HepG2 (cell line): Measurements from ENCODE around the gene GABBR2. TPM values are rescaled to one million over a fixed set of nuclear protein-coding genes. Genes with fewer than 3 reads are reported as not detected.

Experiments
- ATAC-seq: fragments of 200-7000 bp; cut with Tn5 transposase; 3 replicates; pipeline ENCODE4 v1.9.1; 2020; ENCODE audit warnings: mild to moderate bottlenecking, moderate library complexity
- BruUV-seq: library from RNA; stranded (reverse); fragments of 400-500 nt; replicated peaks from 2 replicates; lab custom pipeline; 2021; lab: Mats Ljungman, UMichigan
- CTCF ChIA-PET: fragments of 300-600 bp; formaldehyde crosslinking; extraction: SDS; loops from one replicate; lab custom pipeline; 2021; ENCODE audit warnings: low total read pairs, inconsistent platforms, low intra/inter-chr PET ratio; lab: Yijun Ruan, JAX
- POLR2A ChIA-PET: fragments of 350-600 bp; sonication (Branson Sonifier 250); formaldehyde crosslinking; loops from one replicate; lab custom pipeline; 2020; ENCODE audit warnings: antibody characterized with exemption, inconsistent platforms; lab: Yijun Ruan, JAX
- DNase-seq: peaks from one replicate; pipeline ENCODE4 v3.0.0-alpha.2; 2015; ENCODE audit warnings: low spot score
- FAIRE-seq: peaks from 3 replicates; lab custom pipeline; 2011; peaks lifted over from hg19 to GRCh38; lab: Jason Lieb, UNC
- H2AFZ ChIP-seq: one replicate; pipeline ENCODE4 v1.6.1; 2011; ENCODE audit warnings: low read length, inconsistent platforms
- H3K27ac ChIP-seq: fragments of 300-600 bp; 3 replicates; pipeline ENCODE4 v1.8.0; 2011; ENCODE audit warnings: mixed run types, mild to moderate bottlenecking, mixed read lengths, low read length, inconsistent platforms; ENCODE audit not compliant: insufficient read depth; ENCODE audit errors: extremely low read length
- H3K27me3 ChIP-seq, 2 experiments: fragments of 200-600 bp in 1 of 2; 2 replicates in 1 of 2; 3 replicates in 1 of 2; pipeline versions ENCODE4 v1.6.0 to v1.8.0; 2011; ENCODE audit warnings: low read length in 2 of 2, mild to moderate bottlenecking in 2 of 2, moderate library complexity in 2 of 2, inconsistent platforms in 1 of 2; ENCODE audit not compliant: insufficient read depth in 2 of 2, control insufficient read depth in 1 of 2
- H3K36me3 ChIP-seq, 2 experiments: fragments of 200-600 bp in 1 of 2; replicated peaks in 1 of 2; 2 replicates in 1 of 2; 3 replicates in 1 of 2; pipeline versions ENCODE4 v1.5.1 to v1.8.0; 2011; ENCODE audit warnings: low read length in 2 of 2, inconsistent platforms in 1 of 2; ENCODE audit not compliant: insufficient read depth in 2 of 2, control insufficient read depth in 1 of 2
- H3K4me1 ChIP-seq: 2 replicates; pipeline ENCODE4 v1.5.1; 2012; ENCODE audit warnings: low read length, inconsistent platforms; ENCODE audit not compliant: insufficient read depth
- H3K4me2 ChIP-seq: 2 replicates; pipeline ENCODE4 v1.6.0; 2011; ENCODE audit warnings: low read depth, low read length, inconsistent platforms
- H3K4me3 ChIP-seq, 3 experiments: fragments of 200-600 bp in 1 of 3; sonication (generic), shearing (Covaris generic) in 1 of 3; replicated peaks in 1 of 3; 2 replicates each; pipeline ENCODE4 v1.5.1; 2011 to 2016; ENCODE audit warnings: low read length in 3 of 3, inconsistent platforms in 2 of 3, low read depth in 2 of 3, mild to moderate bottlenecking in 2 of 3, control low read depth in 1 of 3, mixed read lengths in 1 of 3; ENCODE audit not compliant: insufficient read depth in 1 of 3
- H3K79me2 ChIP-seq: one replicate; pipeline ENCODE4 v1.6.1; 2011; ENCODE audit warnings: low read length, inconsistent platforms; ENCODE audit not compliant: insufficient read depth
- H3K9ac ChIP-seq: 2 replicates; pipeline ENCODE4 v1.6.0; 2011; ENCODE audit warnings: mild to moderate bottlenecking, low read depth, low read length, inconsistent platforms; ENCODE audit not compliant: insufficient read depth
- H3K9me3 ChIP-seq: 2 replicates; pipeline ENCODE4 v1.5.1; 2012; ENCODE audit warnings: mild to moderate bottlenecking, low read length
- H4K20me1 ChIP-seq: 2 replicates; pipeline ENCODE4 v1.6.0; 2011; ENCODE audit warnings: inconsistent platforms, mild to moderate bottlenecking, low read length, moderate library complexity; ENCODE audit not compliant: insufficient read depth
- FOXA3 ChIP-seq: IDR thresholded peaks from 2 replicates; pipeline ENCODE4 v1.6.1; 2016; ENCODE audit warnings: missing genetic modification reagents, missing compliant biosample characterization
- HMGA1 ChIP-seq: sonication (generic); formaldehyde crosslinking; conservative IDR thresholded peaks from 2 replicates; pipeline ENCODE4 v1.4.0; 2020; ENCODE audit warnings: missing genetic modification reagents
- JARID2 ChIP-seq: sonication (generic); formaldehyde crosslinking; IDR thresholded peaks from 2 replicates; pipeline ENCODE4 v1.8.1; 2023; ENCODE audit warnings: missing genetic modification reagents, inconsistent platforms; ENCODE audit not compliant: insufficient replicate concordance
- MIXL1 ChIP-seq: IDR thresholded peaks from 2 replicates; pipeline ENCODE4 v1.6.1; 2016
- MYC ChIP-seq: sonication (generic); formaldehyde crosslinking; IDR thresholded peaks from 2 replicates; pipeline ENCODE4 v1.9.0; 2021; ENCODE audit warnings: missing genetic modification reagents, borderline replicate concordance
- NR2C2 ChIP-seq: sonication (generic); formaldehyde crosslinking; IDR thresholded peaks from 2 replicates; pipeline ENCODE4 v1.4.0; 2020; ENCODE audit warnings: missing genetic modification reagents, mild to moderate bottlenecking, moderate library complexity, borderline replicate concordance
- NR2F2 ChIP-seq: IDR thresholded peaks from 2 replicates; pipeline ENCODE4 v1.6.1; 2012; ENCODE audit warnings: low read depth, inconsistent platforms, borderline replicate concordance
- RBM22 ChIP-seq: fragments of 200-400 bp; formaldehyde crosslinking; optimal IDR thresholded peaks from 2 replicates; pipeline ENCODE3; 2017; ENCODE audit warnings: mild to moderate bottlenecking, low read length, moderate library complexity
- SIN3B ChIP-seq: fragments of 150-350 bp; IDR thresholded peaks from 2 replicates; pipeline ENCODE4 v1.6.1; 2014; ENCODE audit warnings: low read length
- SOX6 ChIP-seq, 2 experiments: fragments of 450-650 bp in 1 of 2; sonication (generic) in 1 of 2; formaldehyde crosslinking in 1 of 2; IDR thresholded peaks; 2 replicates each; pipeline versions ENCODE4 v1.4.0 to v1.6.1; 2017 to 2020; ENCODE audit warnings: antibody characterized with exemption in 1 of 2, mild to moderate bottlenecking in 1 of 2, missing genetic modification reagents in 1 of 2
- TMF1 ChIP-seq: sonication (generic); formaldehyde crosslinking; IDR thresholded peaks from 2 replicates; pipeline ENCODE4 v1.8.1; 2022; ENCODE audit warnings: low read depth, missing genetic modification reagents
- XRCC5 ChIP-seq: fragments of 200-400 bp; formaldehyde crosslinking; optimal IDR thresholded peaks from 2 replicates; pipeline ENCODE3; 2017; ENCODE audit warnings: mild to moderate bottlenecking, low read length
- ZFP37 ChIP-seq: sonication (generic); formaldehyde crosslinking; IDR thresholded peaks from 2 replicates; pipeline ENCODE4 v1.4.0; 2020; ENCODE audit warnings: missing genetic modification reagents, borderline replicate concordance
- ZNF17 ChIP-seq: sonication (generic); formaldehyde crosslinking; IDR thresholded peaks from 2 replicates; pipeline ENCODE4 v1.5.0; 2020; ENCODE audit warnings: mild to moderate bottlenecking, missing genetic modification reagents
- ZNF598 ChIP-seq: sonication (generic); formaldehyde crosslinking; IDR thresholded peaks from 2 replicates; pipeline ENCODE4 v1.5.1; 2020; ENCODE audit warnings: mild to moderate bottlenecking, missing genetic modification reagents, borderline replicate concordance
- WGBS: methylation state at CpG from one replicate; pipeline ENCODE4 v1.1.6; 2017; ENCODE audit warnings: low lambda C conversion rate; 5-methylcytosine and 5-hydroxymethylcytosine counted together
- in situ Hi-C: cut with HindIII; loops from 2 replicates; pipeline ENCODE4 v1.10.0; 2017; ENCODE audit warnings: low pct_unique_long_range_greater_than_20kb; ENCODE audit not compliant: extremely low pct_ligation_motif_present
- intact Hi-C: fragments of 100-400 bp; cut with micrococcal nuclease; formaldehyde crosslinking; loops from one replicate; pipeline ENCODE4 v1.10.0; 2022; ENCODE audit not compliant: unreplicated experiment
- polyA plus RNA-seq, 8 experiments: library from polyadenylated mRNA; depleted of rRNA in 3 of 8; stranded (reverse) in 7 of 8; unstranded in 1 of 8; fragments of >200 nt; fragmentation: Illumina TruSeq in 4 of 8; extraction: Trizol in 4 of 8; gene quantifications; 2 replicates each; pipeline versions ENCODE4 v1.2.1 to v1.2.3, GENCODE V29; 2011 to 2016; ENCODE audit warnings: low read depth in 4 of 8, missing spikeins in 1 of 8, mixed read lengths in 1 of 8; ENCODE audit not compliant: insufficient read depth in 1 of 8
- total RNA-seq, 5 experiments: library from RNA; depleted of rRNA; stranded (reverse); fragments of >200 nt; fragmentation: Illumina TruSeq; extraction: Trizol; gene quantifications; 2 replicates each; pipeline ENCODE4 v1.2.3, GENCODE V29; 2016; ENCODE audit warnings: low read depth in 1 of 5

The GABBR2 gene
- total and polyA plus RNA-seq, 2 of the 13 experiments (the other 11 are each of a cell fraction or from before 2014, with no cell fraction given) = 0.02 TPM; not detected in 1

DNA sequence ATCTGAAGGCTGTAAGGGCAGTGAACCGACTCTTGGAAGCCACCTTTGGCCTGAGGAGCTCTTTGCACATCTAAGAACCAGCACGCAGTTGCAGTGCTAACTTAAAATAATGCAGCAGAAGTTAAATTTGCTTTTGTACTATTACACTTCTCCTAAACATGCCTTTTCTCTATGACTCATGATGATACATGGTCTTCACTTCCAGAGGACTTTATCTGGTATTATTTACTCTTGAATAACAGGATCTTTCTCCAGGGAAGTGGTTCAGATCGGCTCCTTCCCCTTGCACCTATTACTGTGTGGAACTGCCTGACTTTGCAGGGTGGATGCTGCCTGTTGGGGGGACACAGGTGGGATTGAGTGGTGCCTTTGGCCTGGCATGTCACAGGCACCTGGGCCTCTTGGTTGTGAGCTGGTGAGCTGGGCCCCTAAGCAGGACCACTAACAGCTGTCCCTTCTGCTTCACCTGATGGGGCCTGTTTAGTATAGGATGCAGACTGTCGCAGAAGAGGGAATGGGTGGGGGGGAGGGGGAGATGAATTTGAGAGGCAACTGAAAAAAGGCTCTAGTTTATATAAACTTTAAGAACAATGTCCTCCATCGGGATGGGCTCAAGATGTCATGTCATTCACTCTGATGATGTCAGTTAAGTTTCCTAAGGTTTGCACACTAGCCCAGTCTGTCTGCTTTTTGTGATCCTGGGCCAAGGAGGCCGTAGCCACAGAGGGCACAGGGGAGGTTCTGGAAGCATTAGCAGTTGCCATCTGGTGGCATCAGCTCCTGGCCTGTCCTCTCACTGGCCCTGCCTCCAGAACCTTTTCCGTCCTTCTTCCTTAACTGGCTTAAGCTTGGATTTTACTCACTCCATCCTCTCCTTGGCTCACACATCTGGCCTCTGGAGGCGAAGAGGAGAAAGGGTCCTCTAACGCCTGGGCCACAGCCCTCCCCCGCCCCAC is 33.9 kb upstream of the GABBR2 start:
- Histone ChIP-seq H3K9ac (no peak overlapping the region), H4K20me1 (no peaks in the 10 kb centered on the region), H3K27me3 (no peaks in the 10 kb centered on the region), H3K4me2 (no peak overlapping the region), H3K4me3 (no peak overlapping the region), H3K4me1 (no peaks in the 10 kb centered on the region), H2AFZ (no peak overlapping the region), H3K79me2 (no peaks in the 10 kb centered on the region), H3K27ac (no peak overlapping the region), H3K36me3 (no peaks in the 10 kb centered on the region; a peak in 1 of 5 replicates), H3K9me3 (no peaks in the 10 kb centered on the region)
- FAIRE-seq = no peak
- no peak for TF ChIP-seq SIN3B
- TF ChIP-seq HMGA1 (CRISPR knock-in tag) = no peak
- TF ChIP-seq ZNF598 (CRISPR knock-in tag) = no peak
- TF ChIP-seq MYC (CRISPR knock-in tag) = no peak
- no peak for TF ChIP-seq TMF1 (CRISPR knock-in tag)
- TF ChIP-seq NR2C2 (CRISPR knock-in tag) = no peak
- WGBS = 76% methylated on average over 8 of the region's 10 CpGs
- no TSS peak for BruUV-seq
- in situ Hi-C loops (no loop called here), intact Hi-C loops (no loop called here)
- POLR2A ChIA-PET = no interaction called here
- CTCF ChIA-PET = no interaction called here
- ATAC-seq = no peak
- no peak for DNase-seq

DNA sequence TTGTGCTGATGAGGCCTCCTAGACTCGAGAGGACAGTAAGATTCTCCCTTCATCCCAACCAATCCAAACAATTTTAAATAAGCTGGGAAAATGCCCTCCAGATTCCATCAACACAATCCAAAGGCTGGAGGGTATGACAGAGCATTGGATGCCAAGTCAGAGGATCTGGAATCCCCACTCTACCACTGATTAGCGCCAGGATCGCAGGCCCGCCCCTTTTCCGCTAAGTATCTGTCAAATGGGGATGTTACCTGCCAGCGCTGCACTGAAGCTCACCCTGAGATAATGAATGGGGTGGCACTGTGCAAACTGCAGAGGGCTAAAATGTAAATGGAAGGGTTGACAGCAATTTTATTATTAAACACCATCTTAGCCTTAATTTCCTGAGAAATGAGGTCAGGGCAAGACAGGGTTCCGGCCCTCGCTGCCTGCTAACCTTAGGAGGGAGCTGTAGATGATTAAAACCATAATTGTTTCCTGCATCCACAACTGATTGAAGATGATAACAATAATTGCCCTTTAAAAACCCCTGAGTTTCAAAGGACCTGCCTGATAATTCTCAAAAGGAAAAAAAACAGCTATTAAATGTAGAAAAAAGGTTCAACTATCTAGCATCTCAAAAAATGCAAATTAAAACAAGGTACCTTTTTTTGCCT is 31.6 kb upstream of the GABBR2 start:
- DNase-seq = no peak
- POLR2A ChIA-PET = no interaction called here
- no peaks in the 10 kb centered on the region for H3K9me3 ChIP-seq
- TF ChIP-seq FOXA3 (CRISPR knock-in tag) = no peak
- TF ChIP-seq ZFP37 (CRISPR knock-in tag) = no peak
- no peak for TF ChIP-seq SOX6 (IDR thresholded peaks at IDR 0.05)
- no peak for TF ChIP-seq SOX6 (CRISPR knock-in tag; IDR thresholded peaks at IDR 0.05)
- no peak for TF ChIP-seq JARID2 (CRISPR knock-in tag)
- TF ChIP-seq ZNF17 (CRISPR knock-in tag) = no peak
- no peak for TF ChIP-seq RBM22
- TF ChIP-seq MIXL1 (CRISPR knock-in tag) = no peak
- no peak for TF ChIP-seq XRCC5
- TF ChIP-seq NR2F2 = no peak
- TF ChIP-seq, all 625 proteins: peak for 0
- CTCF ChIA-PET = no interaction called here
- Histone ChIP-seq H3K27ac (no peak overlapping the region), H2AFZ (no peak overlapping the region), H3K4me2 (no peak overlapping the region), H3K79me2 (no peaks in the 10 kb centered on the region), H3K27me3 (no peaks in the 10 kb centered on the region), H3K36me3 (no peaks in the 10 kb centered on the region; a peak in 1 of 5 replicates), H3K9ac (no peak overlapping the region), H3K4me1 (no peaks in the 10 kb centered on the region), H3K4me3 (no peak overlapping the region), H4K20me1 (no peaks in the 10 kb centered on the region)
- in situ Hi-C loops (no loop called here), intact Hi-C loops (no loop called here)
- WGBS = 90% methylated on average over 8 of the region's 8 CpGs
- ATAC-seq (no peak), FAIRE-seq (no peak)
- no TSS peak for BruUV-seq
